GM21717 (cell line): ENCODE data around the gene TUBB3.
"Not testable (repeated sequence)": the region's sequence is repeated elsewhere in the genome, so short reads cannot be mapped to it uniquely, and the experiment has no call there.

Experiments
- ATAC-seq: cut with Tn5 transposase; IDR thresholded peaks from one replicate; pipeline ENCODE4 v1.9.1; 2021; ENCODE audit warnings: mild to moderate bottlenecking, moderate library complexity; ENCODE audit not compliant: unreplicated experiment

TUBB3 gene

GRCh38 chr16:89917773-89918452, 5.2 kb upstream of the TUBB3 start:
- ATAC-seq: peak; percentile 60

DNA sequence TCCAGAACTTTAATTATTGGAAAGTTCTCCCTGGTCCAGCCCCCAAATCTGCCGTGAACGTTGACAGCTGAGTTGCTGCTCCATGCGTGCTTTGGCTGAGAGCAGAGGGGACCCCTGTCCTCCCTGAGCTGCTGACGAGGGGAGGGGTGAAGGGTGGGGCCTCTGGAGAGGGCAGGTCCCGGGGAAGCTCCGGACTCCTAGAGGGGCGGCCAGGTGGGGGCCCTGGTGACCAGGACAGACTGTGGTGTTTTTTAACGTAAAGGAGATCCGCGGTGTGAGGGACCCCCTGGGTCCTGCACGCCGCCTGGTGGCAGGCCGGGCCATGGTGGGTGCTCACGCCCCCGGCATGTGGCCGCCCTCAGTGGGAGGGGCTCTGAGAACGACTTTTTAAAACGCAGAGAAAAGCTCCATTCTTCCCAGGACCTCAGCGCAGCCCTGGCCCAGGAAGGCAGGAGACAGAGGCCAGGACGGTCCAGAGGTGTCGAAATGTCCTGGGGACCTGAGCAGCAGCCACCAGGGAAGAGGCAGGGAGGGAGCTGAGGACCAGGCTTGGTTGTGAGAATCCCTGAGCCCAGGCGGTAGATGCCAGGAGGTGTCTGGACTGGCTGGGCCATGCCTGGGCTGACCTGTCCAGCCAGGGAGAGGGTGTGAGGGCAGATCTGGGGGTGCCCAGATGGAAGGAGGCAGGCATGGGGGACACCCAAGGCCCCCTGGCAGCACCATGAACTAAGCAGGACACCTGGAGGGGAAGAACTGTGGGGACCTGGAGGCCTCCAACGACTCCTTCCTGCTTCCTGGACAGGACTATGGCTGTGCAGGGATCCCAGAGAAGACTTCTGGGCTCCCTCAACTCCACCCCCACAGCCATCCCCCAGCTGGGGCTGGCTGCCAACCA, 4.4 kb upstream of the TUBB3 start, which contains the start of gene MC1R:
Gene MC1R (plus strand): TSS at position 410 of the 895 bp plus-strand sequence. CDS start 397 bp downstream, at position 807.
- ATAC-seq: peak; percentile 17

DNA sequence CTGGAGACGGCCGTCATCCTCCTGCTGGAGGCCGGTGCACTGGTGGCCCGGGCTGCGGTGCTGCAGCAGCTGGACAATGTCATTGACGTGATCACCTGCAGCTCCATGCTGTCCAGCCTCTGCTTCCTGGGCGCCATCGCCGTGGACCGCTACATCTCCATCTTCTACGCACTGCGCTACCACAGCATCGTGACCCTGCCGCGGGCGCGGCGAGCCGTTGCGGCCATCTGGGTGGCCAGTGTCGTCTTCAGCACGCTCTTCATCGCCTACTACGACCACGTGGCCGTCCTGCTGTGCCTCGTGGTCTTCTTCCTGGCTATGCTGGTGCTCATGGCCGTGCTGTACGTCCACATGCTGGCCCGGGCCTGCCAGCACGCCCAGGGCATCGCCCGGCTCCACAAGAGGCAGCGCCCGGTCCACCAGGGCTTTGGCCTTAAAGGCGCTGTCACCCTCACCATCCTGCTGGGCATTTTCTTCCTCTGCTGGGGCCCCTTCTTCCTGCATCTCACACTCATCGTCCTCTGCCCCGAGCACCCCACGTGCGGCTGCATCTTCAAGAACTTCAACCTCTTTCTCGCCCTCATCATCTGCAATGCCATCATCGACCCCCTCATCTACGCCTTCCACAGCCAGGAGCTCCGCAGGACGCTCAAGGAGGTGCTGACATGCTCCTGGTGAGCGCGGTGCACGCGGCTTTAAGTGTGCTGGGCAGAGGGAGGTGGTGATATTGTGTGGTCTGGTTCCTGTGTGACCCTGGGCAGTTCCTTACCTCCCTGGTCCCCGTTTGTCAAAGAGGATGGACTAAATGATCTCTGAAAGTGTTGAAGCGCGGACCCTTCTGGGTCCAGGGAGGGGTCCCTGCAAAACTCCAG, 3.4 kb upstream of the TUBB3 start:
- ATAC-seq: no peak

DNA sequence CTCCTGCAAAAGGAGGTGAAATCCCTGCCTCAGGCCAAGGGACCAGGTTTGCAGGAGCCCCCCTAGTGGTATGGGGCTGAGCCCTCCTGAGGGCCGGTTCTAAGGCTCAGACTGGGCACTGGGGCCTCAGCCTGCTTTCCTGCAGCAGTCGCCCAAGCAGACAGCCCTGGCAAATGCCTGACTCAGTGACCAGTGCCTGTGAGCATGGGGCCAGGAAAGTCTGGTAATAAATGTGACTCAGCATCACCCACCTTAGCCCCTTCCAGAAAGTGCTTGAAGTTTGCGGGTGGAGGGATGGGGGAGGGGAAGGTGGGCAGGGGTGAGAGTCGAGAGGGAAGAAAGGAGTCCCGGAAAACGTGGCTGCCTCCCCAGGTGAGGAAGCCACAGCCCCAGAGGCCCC, 2.4 kb upstream of the TUBB3 start:
- ATAC-seq: no peak

- ATAC-seq: no peak
Observed at GRCh38 chr16:89921131-89921701, 1.9 kb upstream of the TUBB3 start.

DNA sequence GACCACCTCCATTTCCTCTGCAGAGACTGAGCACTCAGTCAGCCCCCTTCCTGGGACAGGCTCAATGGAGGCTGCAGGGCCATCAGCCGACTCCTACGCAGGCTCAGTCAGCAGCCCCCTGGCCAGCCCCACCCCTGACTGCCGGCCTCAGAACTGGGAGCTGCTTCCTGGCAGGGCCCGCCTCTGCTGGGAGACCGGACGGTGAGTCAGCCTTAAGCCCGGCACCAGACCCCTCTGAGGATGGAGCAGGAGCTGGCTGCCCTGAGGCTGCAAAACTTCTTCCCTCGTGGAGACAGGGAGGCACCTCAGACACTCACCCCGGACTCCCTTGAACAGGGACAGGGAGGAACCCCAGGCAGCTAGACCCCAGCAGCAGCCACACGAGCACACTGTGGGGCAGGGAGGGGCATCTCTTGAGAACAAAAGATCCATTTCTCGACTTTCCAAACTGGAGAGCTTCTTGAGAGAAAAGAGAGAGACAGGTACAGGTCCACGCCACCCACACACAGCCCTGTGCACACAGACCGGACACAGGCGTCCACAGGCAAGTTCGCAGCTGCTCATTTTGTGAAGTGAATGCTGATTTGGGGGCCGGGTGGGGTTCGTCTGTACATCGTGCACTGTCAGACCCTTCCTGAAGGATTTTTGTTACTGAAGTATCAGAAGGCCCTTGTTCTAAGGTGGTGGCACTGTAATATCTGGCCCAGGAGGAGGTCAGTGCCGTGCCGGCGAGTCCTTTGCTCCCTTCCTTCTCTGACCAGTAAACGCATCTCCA, 1.3 kb upstream of the TUBB3 start:
- ATAC-seq: no peak

GRCh38 chr16:89922477-89922883, 662 bp upstream of the TUBB3 start:
- no peak for ATAC-seq

- no peak for ATAC-seq
Observed at GRCh38 chr16:89923640-89924296, 626 bp downstream of the TUBB3 start.

- no peak for ATAC-seq
Observed at GRCh38 chr16:89924297-89924924, 1.3 kb downstream of the TUBB3 start.

DNA sequence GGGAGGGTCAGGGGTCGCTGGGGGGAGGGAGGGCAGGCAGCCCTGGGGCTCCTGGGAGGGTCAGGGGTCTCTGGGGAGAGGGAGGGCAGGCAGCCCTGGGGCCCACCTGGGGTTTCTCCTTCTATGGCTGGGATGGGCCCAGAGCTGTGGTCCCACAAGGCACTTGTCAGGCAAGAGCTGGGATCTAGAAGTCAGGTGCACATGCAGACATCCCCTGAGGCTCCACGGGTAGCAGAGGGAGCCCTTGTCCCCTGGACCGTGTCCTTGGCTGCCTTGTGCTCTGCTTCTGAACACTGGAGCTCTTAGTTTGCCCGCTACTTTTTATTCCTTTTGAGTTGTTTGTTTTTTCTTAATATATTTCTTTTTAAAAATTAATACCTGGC, 1.8 kb downstream of the TUBB3 start:
- ATAC-seq: no peak

DNA sequence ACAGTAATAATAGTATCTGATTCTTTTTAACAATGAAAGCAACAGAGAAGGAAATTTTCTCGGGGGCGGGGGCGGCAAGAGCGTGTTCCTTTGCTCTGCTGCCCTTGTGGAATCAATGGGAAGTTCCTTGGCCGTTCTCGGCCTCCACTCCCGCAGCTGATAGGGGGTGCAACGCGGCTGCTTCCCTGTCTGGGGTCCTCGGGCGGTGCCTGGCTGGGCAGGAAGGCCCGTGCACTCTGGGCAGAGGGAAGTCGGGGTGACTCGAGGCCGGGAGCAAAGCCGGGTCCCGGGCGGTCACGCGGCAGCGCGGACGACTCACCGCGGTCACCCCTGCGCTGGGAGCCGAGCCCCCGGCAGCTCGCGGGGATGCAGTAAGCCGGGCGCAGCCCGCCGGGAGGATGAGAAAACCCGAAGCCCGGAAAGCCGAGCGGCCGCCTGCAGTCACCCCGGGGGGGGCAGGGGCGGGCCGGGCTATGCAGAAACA, 2.5 kb downstream of the TUBB3 start:
- ATAC-seq: no peak

DNA sequence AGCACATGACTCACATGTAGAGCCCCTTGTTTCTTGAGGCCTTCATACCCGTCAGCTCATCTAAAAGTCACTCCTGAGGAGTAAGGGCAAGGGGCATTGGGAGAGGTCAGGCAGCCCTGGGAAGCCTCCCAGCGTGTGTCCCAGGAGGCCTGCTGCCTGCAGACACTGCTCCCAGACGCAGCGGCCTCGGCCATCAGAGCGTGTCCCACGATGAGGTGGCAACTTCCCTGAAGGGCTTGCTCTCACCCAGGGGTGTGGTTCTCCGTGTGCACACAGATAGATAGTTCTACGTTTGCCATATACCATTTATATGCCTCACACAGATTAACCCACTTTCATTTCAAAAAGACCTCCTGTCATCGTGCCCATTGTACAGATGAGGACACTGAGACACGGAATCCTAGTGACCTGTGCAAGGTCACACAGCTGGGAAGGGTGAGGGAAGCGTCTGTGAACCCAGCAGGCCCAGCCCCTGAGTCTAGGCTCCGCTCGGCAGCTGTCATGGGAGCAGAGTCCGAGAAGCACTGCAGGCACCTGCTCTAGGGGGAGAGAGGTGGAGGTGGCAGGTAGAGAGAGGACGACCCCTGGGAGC, 8.3 kb downstream of the TUBB3 start:
- ATAC-seq: no peak

DNA sequence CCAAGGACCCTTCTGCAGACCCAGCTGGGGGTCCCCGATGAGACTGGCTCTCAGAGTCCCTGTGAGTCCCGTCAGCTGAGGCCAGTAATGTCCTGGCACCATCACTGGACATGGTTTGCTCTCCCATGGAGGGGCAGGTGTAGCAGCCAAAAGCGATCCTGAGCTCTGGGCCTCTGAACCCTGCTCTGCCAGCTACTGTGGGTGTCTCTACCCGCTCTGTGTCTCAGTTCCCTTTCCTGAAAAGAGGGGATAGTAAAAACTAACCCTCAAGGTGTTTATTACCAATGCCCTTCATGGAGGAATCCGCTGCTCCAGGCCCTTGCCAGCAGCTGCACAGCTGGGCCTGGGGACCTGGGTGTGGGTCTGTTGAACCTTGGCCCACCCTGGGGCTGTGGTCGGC, 8.8 kb downstream of the TUBB3 start:
- ATAC-seq: no peak

- not testable (repeated sequence) for ATAC-seq
Observed at GRCh38 chr16:89934019-89934418, 10.9 kb downstream of the TUBB3 start.

DNA sequence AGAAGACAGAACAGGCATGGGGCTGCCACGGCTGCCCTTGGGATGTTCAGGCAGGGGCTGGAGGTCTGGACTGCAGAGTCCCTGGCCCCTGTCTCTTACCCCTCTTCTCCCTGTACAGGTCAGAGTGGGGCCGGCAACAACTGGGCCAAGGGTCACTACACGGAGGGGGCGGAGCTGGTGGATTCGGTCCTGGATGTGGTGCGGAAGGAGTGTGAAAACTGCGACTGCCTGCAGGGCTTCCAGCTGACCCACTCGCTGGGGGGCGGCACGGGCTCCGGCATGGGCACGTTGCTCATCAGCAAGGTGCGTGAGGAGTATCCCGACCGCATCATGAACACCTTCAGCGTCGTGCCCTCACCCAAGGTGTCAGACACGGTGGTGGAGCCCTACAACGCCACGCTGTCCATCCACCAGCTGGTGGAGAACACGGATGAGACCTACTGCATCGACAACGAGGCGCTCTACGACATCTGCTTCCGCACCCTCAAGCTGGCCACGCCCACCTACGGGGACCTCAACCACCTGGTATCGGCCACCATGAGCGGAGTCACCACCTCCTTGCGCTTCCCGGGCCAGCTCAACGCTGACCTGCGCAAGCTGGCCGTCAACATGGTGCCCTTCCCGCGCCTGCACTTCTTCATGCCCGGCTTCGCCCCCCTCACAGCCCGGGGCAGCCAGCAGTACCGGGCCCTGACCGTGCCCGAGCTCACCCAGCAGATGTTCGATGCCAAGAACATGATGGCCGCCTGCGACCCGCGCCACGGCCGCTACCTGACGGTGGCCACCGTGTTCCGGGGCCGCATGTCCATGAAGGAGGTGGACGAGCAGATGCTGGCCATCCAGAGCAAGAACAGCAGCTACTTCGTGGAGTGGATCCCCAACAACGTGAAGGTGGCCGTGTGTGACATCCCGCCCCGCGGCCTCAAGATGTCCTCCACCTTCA, 11.7 kb downstream of the TUBB3 start:
- ATAC-seq: no peak

DNA sequence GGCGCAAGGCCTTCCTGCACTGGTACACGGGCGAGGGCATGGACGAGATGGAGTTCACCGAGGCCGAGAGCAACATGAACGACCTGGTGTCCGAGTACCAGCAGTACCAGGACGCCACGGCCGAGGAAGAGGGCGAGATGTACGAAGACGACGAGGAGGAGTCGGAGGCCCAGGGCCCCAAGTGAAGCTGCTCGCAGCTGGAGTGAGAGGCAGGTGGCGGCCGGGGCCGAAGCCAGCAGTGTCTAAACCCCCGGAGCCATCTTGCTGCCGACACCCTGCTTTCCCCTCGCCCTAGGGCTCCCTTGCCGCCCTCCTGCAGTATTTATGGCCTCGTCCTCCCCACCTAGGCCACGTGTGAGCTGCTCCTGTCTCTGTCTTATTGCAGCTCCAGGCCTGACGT, 12.5 kb downstream of the TUBB3 start:
- ATAC-seq: not testable (repeated sequence)

DNA sequence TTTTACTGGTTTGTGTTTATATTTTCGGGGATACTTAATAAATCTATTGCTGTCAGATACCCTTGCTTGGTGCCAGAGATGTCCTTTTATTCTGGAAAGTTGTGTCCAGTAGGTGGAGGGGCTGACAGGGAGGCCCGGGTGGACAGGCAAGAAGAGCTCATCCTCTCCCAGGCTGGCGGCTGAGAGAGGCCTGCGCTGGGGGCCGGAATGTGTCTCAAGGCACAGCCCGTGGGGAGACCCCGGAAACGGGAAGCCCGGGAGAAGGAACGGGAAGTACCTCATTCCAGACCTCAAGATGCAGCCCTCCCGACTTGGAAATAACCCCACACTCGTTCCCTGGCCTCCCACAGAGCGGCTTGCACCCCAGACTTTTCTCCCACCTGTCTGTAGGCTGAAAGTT, 12.9 kb downstream of the TUBB3 start:
- no peak for ATAC-seq
